GM12891 (cell line): ENCODE results near the gene OPRM1.

ENCODE experiments used
- DNase-seq: peaks from one replicate; pipeline ENCODE4 v3.0.0; 2011; ENCODE audit warnings: low spot score; ENCODE audit not compliant: insufficient read length
- FAIRE-seq: peaks from 2 replicates; lab custom pipeline; 2011; peaks lifted over from hg19 to GRCh38; lab: Jason Lieb, UNC
- PAX5 ChIP-seq: IDR thresholded peaks from 2 replicates; pipeline ENCODE4 v1.6.1; 2011; ENCODE audit warnings: low read length, moderate library complexity, mild to moderate bottlenecking; ENCODE audit not compliant: insufficient read depth, severe bottlenecking
- POLR2A ChIP-seq: IDR thresholded peaks from 2 replicates; pipeline ENCODE4 v1.6.1; 2011; ENCODE audit warnings: low read depth, low read length, control low read depth
- POLR2AphosphoS5 ChIP-seq: IDR thresholded peaks from 2 replicates; pipeline ENCODE4 v1.6.1; 2011; ENCODE audit warnings: low read depth, low read length, control low read depth
- POU2F2 ChIP-seq: IDR thresholded peaks from 2 replicates; pipeline ENCODE4 v1.6.1; 2011; ENCODE audit warnings: low read depth, mild to moderate bottlenecking, control low read depth, low read length, moderate library complexity
- SPI1 ChIP-seq: IDR thresholded peaks from 2 replicates; pipeline ENCODE4 v1.6.1; 2011; ENCODE audit warnings: low read depth, low read length, control low read depth
- TAF1 ChIP-seq: IDR thresholded peaks from 2 replicates; pipeline ENCODE4 v1.6.1; 2011; ENCODE audit warnings: low read depth, low read length, control low read depth

The OPRM1 gene

GRCh38 chr6:154292855-154293519, 253.9 kb downstream of the OPRM1 start:
- no peak for FAIRE-seq
- DNase-seq, result no peak

GRCh38 chr6:154295733-154296132, 256.7 kb downstream of the OPRM1 start:
- DNase-seq (no peak), FAIRE-seq (no peak)
- TF ChIP-seq SPI1 (no peak), PAX5 (no peak), POLR2AphosphoS5 (no peak), TAF1 (no peak), POLR2A (no peak), POU2F2 (no peak)

More at GRCh38 chr6:154292855-154293519, 253.9 kb downstream of the OPRM1 start:
- no peak for TF ChIP-seq PAX5
- TF ChIP-seq POU2F2, result no peak
- TF ChIP-seq SPI1, result no peak
- TF ChIP-seq TAF1, result no peak
- TF ChIP-seq POLR2AphosphoS5, result no peak
- TF ChIP-seq POLR2A, result no peak
